Measurements from ENCODE around the gene PREX1.

The PREX1 gene

GRCh38 chr20:48750941-48751635, 76.7 kb downstream of the PREX1 start:
- DNase-seq (ENCODE audit: low spot score) = no peak

- DNase-seq (ENCODE audit: low spot score) = no peak
Measured at GRCh38 chr20:48750376-48750775, 77.4 kb downstream of the PREX1 start.

- DNase-seq (ENCODE audit: low spot score) = no peak
Measured at GRCh38 chr20:48749437-48749836, 78.4 kb downstream of the PREX1 start.

GRCh38 chr20:48748556-48748955, 79.2 kb downstream of the PREX1 start:
- DNase-seq (ENCODE audit: low spot score) = no peak

- no peak for DNase-seq (ENCODE audit: low spot score)
Measured at GRCh38 chr20:48747840-48748414, 79.9 kb downstream of the PREX1 start.

- no peak for DNase-seq (ENCODE audit: low spot score)
Measured at GRCh38 chr20:48745330-48745729, 82.5 kb downstream of the PREX1 start.

GRCh38 chr20:48744515-48744914, 83.3 kb downstream of the PREX1 start:
- no peak for DNase-seq (ENCODE audit: low spot score)

- DNase-seq (ENCODE audit: low spot score) = no peak
Measured at GRCh38 chr20:48743807-48744206, 84.0 kb downstream of the PREX1 start.

GRCh38 chr20:48742912-48743680, 84.7 kb downstream of the PREX1 start:
- DNase-seq (ENCODE audit: low spot score) = no peak

GRCh38 chr20:48742233-48742632, 85.6 kb downstream of the PREX1 start:
- DNase-seq (ENCODE audit: low spot score) = no peak

GRCh38 chr20:48741669-48742068, 86.1 kb downstream of the PREX1 start:
- DNase-seq (ENCODE audit: low spot score) = no peak

- no peak for DNase-seq (ENCODE audit: low spot score)
Measured at GRCh38 chr20:48740712-48741111, 87.1 kb downstream of the PREX1 start.

GRCh38 chr20:48740292-48740649, 87.5 kb downstream of the PREX1 start:
- no peak for DNase-seq (ENCODE audit: low spot score)

GRCh38 chr20:48739395-48740291, 88.2 kb downstream of the PREX1 start:
- DNase-seq (ENCODE audit: low spot score) = no peak

- DNase-seq (ENCODE audit: low spot score) = no peak
Measured at GRCh38 chr20:48738399-48739304, 89.1 kb downstream of the PREX1 start.

- DNase-seq (ENCODE audit: low spot score) = no peak
Measured at GRCh38 chr20:48738094-48738398, 89.8 kb downstream of the PREX1 start.

GRCh38 chr20:48737434-48738093, 90.2 kb downstream of the PREX1 start:
- no peak for DNase-seq (ENCODE audit: low spot score)

- DNase-seq (ENCODE audit: low spot score) = no peak
Measured at GRCh38 chr20:48736636-48737035, 91.2 kb downstream of the PREX1 start.

- DNase-seq (ENCODE audit: low spot score) = no peak
Measured at GRCh38 chr20:48736231-48736630, 91.6 kb downstream of the PREX1 start.

GRCh38 chr20:48735112-48735511, 92.7 kb downstream of the PREX1 start:
- no peak for DNase-seq (ENCODE audit: low spot score)

Data from cerebellar cortex (tissue), 1 donor.